Activated naive CD8-positive, alpha-beta T cell treated with anti-CD3 and anti-CD28 coated beads, Interleukin-2, amount 50 U/mL, for 16 hours (primary cell): ENCODE data around the gene VAMP5.
"Not testable (repeated sequence)": the region's sequence is repeated elsewhere in the genome, so short reads cannot be mapped to it uniquely, and the experiment has no call there.

Source experiments
- DNase-seq: peaks from one replicate; pipeline ENCODE4 v3.0.0-alpha.2; 2020; ENCODE audit warnings: low read depth, low spot score

VAMP5 gene, protein sequence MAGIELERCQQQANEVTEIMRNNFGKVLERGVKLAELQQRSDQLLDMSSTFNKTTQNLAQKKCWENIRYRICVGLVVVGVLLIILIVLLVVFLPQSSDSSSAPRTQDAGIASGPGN

DNA sequence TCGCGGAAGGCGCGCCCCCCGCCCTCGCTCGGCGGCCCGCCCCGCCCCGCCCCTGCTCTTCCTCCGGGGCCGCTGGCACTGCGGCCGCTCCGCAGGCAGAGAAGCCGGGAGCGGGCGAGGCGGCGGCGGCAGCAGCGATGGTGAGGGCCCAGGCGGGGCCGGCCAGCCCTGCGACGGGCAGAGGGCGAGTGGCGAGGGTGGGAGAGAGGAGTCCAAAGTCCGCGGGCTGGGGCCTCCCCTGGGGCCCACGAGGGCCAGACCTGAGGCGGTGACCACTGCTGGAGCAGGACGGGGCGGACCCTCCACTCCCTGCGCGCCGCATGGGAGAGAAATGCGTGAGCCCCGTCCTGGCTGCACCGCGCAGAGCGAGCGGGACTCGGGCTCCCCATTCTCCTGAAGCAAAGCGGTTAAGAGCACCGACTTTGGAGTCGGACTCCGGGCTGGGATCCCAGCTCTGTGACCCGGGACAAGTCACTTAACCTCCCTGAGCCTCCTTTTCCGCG is at the start of gene VAMP5:
VAMP5 (plus strand) TSS at position 78 of the 503 bp plus-strand sequence; CDS start at position 138, 60 bp downstream.
- no peak for DNase-seq

DNA sequence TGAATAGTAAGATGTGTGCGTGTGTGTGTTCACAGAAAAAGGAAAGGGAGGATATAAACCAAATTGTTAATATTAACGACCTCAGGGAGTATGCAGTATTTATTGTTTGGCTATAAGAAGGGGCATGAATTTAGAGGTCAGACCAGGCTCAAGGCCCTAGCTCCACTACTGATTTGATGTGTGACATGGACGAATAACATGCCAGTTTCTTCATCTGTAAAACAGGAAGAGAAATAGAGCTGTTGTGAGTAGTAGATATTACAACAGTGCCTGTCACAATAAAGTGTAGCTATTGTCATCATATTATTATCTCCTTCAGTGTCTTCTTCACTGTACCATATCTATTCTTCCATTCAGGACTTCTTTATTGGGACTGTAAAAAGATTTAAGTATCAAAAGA is 49.4 kb upstream of the VAMP5 start:
- DNase-seq = no peak

DNA sequence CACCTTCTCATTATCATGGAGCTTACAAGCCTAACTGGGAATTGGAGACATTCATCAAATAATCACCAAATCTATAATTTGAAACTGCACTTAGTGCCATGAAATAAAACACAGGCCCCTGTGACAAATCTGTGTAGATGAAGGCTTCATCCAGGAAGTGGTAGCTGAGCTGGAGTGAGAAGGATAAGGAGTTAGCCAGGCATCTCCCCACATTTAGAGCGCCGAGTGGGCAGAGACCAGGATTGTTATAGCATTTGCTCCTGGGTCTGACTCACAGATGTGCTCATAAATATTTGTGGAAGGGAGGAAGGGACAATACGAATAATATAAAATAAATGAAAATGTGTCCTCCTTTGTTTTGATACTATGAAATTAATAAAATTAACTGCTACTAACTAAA is 47.8 kb upstream of the VAMP5 start:
- DNase-seq = no peak

DNA sequence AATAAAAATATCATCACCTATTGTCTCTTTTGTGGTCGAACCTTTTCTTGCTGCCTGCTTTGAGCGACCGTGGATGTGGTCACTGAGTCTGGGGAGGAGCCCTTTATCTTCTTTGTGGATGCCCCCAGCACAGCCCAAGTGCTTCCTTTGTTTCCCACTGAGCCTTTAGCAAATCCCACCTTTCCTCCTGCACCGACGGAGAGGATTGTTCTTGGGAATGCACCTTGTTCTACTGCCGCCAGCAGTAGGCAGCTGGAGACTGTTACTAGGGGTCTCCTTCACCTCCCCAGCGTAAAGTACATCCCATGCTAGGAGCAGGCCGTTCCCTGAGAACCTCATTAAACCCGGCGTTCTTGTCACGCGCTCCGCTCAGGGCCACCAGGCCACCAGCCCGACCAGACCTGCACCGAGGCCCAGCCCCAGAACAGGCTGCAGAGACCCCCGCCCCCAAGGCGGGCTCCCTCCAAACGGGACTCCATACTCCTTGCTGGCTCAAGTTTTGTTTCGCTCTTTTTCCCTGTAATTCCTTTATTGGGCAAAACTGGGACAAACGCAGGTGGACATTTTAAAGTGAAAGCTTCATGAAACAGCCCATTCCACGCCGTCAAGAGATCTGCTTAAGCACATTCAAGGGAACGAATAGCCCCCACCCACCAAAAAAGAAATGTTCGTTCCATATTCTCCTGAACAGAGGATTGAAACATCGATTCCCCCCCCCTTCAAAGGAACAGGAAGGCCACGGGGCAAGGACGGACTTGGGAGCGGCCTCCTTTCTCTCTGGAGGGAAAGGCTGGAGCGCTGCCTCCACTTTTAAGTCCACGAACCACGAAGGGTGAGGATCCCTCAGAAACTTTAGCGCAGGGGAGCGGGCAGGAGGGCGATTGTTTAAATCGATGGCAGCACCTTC is 46.4 kb upstream of the VAMP5 start:
- peak; percentile 24 for DNase-seq

DNA sequence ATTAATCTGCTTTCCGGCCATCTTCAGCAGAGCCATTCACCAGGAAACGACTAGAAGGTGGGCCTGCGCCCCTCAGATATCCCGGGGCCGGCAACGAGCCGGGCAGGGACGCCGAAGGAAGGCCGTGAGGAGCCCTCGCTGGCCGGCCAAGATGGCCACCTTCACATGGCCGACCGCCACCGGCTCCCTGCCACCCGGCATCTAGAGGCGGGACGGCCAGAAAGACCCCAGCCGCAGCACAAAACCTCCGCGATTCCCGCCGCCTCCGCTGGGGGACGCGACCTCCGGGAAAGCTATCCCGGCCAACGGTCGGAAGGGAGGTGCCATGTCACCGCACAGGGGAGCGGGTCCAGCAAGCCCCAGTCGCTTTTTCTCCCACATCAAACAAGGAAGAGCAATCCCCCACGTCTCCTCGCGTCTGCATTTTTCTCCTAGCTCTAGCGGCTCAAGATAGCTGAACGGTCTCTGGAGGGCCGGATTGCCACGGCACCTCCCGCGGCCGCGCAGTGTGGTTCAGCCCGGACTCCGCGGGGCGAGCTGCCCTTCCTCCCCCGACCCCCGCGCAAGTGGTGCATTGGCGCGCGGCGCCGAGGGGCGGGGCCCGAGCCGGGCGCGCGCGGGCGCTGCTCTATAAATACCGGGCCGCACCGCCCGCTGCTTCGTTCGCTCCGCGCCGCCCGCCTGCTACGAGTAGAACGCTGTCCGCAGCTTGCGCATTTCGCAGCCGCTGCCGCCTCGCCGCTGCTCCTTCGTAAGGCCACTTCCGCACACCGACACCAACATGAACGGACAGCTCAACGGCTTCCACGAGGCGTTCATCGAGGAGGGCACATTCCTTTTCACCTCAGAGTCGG is 45.5 kb upstream of the VAMP5 start, which contains the start of gene MAT2A:
MAT2A (plus strand) TSS at position 662 of the 854 bp plus-strand sequence; CDS start at position 782, 120 bp downstream.
- DNase-seq = peak; percentile 81

DNA sequence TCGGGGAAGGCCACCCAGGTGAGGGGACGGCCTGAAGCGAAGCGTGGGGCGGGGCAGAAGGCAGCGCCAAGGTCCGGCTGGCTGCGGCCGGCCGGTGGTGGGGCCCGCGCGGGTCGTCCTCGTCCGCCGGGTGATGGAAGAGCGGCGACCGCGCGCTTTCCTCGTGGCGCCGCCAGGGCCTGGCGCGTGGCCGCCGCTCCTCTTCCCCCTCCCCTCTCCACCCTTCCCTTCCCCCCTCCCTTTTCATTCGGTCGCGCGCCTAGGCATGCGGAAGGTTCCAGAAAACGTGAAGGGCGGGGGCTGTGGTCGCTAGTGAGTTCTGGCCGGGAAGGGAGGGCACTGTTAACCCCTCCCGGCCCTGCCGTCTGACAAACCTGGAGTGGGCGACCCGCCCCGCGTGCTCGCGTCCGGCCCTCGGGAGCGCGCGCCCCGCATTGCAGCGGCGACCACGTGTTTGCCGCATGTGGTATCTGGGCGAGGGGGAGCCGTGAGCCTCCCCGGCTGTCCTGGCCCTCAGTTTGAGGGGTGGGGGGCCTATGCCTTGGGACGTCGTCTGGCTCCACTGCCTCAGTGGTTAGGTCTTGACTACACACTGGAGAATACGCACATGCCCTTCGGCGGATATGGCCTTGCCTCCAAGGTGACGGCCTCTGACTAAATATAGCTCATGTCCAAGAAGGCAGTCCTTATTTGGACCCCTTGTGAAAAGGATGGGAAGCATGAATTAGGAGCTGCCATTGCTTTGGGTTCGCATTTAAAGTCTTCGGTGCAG is 44.7 kb upstream of the VAMP5 start:
- DNase-seq = peak; percentile 70

DNA sequence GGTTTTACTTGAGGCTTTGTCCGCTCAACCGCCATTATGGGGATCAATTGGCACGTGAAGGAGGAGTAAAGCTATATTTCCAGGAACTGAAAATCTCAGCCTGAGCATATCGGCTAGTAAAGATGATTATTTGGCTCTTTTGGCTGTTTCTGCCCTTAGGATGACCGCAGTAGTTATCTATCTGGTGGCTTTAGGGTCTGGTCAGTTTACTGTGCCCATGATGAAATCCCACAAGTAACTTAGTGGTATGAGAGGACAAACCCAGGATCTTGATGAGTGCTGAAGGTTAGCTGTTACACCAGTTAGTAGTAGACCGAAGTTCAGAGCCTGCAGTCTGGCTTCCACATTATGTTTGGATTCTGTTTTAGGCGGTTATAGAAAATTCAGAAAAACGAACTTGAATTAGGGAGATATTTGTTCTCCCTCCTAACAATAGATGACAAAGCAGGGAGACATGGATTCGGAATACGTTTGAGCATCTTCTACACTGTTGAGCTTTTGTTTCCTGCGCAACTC is 44.0 kb upstream of the VAMP5 start:
- DNase-seq = no peak

DNA sequence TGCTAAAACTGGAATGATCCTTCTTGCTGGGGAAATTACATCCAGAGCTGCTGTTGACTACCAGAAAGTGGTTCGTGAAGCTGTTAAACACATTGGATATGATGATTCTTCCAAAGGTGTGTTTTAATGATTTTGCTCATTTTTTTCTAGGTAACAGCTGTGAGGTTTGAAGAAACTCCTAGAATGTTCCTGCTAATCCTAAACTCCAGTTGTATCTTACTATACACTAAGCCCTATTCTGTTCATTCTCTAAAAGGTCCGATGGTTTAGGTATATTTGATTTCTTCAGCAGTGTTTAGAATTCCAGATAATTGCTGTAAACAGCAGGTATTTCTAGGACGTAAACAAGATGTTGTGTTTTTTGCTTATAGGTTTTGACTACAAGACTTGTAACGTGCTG is 43.0 kb upstream of the VAMP5 start:
- DNase-seq = no peak

DNA sequence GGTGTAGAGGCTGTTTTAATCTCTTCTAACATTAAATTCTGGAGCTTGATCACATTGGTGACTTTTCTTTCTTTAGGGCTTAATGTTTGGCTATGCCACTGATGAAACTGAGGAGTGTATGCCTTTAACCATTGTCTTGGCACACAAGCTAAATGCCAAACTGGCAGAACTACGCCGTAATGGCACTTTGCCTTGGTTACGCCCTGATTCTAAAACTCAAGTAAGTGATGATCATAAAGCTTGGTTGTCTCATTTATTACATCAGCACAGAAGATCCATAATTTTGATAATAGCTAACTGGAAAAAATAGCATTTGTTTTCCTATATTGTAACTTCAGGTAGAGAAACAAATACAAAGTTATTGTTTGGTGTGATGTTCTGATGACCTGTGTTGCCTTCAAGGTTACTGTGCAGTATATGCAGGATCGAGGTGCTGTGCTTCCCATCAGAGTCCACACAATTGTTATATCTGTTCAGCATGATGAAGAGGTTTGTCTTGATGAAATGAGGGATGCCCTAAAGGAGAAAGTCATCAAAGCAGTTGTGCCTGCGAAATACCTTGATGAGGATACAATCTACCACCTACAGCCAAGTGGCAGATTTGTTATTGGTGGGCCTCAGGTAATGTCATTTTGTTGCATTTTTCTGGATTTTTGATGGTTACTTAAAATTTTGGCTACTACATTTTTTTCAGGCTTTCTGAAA is 42.3 kb upstream of the VAMP5 start:
- no peak for DNase-seq

DNA sequence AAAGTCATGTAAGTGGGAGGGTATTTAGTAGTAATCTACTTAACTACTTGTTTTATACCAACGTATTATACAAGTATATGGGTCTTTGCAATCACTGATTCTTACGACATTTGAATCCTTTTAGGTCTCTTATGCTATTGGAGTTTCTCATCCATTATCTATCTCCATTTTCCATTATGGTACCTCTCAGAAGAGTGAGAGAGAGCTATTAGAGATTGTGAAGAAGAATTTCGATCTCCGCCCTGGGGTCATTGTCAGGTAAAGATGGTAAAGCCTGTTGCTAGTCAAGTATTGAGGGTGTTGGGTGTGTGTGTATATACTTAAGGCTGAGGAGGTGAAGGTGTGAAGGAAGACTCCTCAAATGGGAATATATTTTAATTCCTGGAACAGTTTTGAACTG is 41.5 kb upstream of the VAMP5 start:
- no peak for DNase-seq

DNA sequence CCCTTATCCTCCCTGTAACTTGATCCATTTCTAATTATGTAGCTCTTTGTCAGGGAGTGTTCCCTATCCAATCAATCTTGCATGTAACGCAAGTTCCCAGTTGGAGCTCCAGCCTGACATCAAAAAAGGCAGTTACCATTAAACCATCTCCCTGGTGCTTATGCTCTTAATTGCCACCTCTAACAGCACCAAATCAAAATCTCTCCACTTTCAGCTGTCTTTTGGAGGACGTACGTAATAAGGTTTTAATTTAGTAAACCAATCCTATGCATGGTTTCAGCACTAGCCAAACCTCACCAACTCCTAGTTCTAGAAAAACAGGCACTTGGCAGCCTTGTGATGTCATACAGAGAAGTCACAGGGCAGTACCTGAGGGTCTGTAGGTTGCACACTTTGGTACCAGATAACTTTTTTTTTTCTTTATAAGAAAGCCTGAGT is 40.0 kb upstream of the VAMP5 start:
- DNase-seq = not testable (repeated sequence)

DNA sequence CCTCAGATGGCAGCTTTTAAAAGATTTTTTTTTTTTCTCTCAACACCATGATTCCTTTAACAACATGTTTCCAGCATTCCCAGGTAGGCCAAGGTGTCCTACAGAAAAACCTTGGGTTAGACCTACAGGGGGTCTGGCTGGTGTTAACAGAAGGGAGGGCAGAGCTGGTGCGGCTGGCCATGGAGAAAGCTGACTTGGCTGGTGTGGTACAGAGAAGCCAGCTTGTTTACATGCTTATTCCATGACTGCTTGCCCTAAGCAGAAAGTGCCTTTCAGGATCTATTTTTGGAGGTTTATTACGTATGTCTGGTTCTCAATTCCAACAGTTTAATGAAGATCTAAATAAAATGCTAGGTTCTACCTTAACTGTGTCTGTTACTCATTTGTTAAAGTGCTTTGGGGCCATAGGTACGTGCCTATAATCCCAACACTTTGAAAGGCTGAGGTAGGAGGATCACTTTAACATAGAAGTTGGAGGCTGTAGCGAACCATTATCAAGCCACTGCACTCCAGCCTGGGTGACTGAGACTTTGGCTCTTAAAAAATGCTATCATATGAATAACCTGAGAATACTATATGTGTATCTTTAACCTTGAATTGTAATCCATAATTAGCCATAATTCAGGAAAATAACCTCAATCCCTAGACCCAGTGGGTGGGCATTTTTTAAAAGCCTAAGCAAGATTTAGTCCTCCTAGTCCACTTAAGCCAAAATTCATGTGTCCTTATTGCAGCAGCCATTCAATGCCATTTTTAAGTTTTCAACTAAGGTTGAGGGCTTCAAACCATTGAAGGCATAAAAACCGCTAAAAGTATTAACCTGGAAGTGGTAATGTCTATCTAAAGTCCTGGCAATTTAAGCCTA is 39.1 kb upstream of the VAMP5 start:
- DNase-seq = not testable (repeated sequence)

DNA sequence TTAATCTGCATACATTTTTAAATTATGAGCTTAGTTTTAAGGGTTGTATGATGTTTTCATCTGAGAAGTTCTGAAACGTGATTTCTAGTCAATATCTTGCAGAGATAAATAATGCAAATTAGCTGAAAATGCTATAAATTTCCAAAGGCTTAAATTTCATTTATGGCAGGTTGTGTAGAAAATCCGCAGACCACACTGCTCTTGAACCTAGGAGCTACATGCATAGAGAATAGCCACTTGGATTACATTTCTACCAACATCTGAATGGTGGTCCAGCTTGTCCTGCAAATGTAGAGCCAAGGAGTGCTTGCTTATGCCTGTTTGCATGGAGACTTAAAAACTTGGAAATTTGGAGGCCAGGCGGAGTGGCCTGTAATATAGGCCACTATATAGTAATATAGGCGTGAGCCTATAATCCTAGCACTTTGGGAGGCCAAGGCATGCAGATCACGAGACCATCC is 38.4 kb upstream of the VAMP5 start:
- DNase-seq = no peak

DNA sequence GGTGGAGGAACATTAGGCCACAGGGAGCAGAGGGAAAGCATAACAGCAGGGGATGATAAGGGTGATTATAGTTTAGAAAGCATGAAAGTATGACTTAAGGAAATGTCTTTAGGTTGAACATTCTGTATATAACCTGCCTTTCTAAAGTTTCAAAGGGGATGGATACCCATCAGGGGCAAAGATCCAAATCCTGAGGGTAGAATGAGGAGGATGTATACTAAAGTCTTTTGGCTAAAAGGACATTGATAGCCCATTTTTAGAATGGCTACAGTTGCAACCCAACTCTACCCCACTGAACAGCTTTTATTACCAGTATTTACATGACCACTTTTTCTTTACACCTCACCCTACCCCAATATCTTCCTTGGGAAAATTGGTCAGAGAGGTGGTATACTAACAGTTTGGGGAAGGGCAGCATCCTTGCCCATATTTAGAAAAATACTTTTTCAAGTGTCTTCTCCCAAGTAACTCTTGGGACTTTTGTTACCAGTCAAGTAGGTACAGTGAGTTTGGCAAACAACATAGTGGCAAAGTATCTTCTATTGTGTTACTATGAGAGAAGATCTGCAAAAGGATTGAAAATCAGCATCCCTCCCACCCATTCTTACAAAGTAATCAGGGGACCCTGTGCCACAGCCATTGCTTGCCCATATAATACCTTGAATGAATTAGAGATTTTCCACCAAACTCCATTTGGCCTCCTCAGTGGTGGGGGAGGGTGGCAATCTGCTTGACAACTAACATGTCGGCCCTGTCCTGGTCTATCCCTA is 37.0 kb upstream of the VAMP5 start:
- no peak for DNase-seq

DNA sequence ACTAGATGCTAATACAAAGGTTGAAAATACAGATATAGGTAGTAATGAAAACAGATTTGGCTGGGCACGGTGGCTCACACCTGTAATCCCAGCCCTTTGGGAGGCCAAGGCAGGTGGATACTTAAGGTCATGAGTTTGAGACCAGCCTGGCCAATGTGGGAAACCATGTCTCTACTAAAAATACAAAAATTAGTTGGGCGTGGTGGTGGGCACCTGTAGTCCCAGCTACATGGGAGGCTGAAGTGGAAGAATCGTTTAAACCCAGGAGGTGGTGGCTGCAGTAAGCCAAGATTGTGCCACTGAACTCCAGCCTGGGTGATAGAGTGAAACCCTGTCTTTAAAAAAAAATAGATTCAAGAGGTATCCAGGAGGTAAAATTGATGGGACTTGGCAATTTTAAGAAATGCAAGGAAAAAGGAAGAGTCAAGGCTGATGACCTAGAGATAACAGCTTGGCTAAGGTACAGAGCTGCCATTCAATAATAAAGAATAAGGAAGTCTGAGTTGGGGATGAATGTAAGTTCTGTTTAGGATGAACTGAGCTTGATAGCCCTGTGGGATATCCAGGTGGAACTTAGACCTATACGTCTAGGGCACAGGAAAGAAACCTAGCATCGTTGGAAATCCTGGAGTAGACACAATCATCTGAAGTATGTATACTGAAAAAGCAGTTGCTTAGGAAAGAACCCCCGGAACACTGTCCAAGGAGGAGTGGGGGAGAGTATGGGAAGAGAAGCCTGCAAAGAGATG is 36.2 kb upstream of the VAMP5 start:
- no peak for DNase-seq

DNA sequence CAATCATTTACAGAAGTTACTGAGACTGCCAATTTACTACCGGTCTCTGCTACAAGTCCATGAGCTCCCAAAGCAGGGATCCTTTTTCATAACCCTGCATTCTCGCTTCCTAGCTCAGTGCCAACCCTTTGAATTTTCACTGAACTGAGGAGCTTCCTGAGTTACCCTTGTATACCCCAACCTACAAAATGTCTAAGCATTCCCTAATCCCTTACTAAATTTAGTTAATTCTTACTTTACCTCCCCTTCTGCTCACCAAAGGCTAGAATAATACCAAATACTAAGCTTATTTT is 35.7 kb upstream of the VAMP5 start:
- DNase-seq = no peak

DNA sequence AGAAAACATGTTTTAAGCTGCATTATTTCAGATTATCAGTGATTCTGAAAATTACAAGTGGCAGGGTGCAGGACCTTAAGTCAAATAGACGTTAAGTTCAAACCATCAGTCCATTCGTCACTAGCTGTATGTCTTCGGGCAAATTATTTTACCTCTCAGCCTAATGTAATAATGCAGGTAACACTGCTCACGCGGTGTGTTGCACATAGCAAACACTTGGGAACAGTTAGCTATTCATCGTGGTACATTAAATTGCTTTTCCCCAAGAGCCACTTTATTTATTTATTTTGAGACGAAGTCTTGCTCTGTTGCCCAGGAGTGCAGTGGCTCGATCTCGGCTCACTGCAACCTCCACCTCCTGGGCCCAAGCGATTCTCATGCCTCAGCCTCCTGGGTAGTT is 35.1 kb upstream of the VAMP5 start:
- no peak for DNase-seq

DNA sequence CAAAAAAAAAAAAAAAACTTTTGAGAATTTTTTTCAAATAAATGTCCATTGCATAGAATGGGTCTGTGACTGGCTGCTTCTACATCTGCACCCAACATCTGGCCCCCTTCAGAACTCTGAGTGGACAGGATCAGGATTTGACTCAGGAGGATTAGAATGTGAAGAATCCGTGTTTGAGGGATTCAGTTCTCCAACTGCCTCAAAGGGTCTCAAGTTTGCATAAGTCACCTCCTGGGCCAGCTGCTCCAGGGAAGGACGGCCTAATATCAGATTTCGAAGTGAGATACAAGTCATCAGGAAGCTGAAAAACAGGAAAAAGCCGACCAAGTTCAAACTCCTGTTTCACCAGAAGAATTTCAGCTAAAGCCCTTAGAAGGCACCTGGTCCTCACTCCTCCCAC is 34.4 kb upstream of the VAMP5 start:
- no peak for DNase-seq
